GM12891 (cell line): ENCODE data around the gene DOC2B.

ENCODE experiments used
- PAX5 ChIP-seq: IDR thresholded peaks from 2 replicates; pipeline ENCODE4 v1.6.1; 2011; ENCODE audit warnings: low read length, moderate library complexity, mild to moderate bottlenecking; ENCODE audit not compliant: insufficient read depth, severe bottlenecking
- POLR2A ChIP-seq: IDR thresholded peaks from 2 replicates; pipeline ENCODE4 v1.6.1; 2011; ENCODE audit warnings: low read depth, low read length, control low read depth
- POLR2AphosphoS5 ChIP-seq: IDR thresholded peaks from 2 replicates; pipeline ENCODE4 v1.6.1; 2011; ENCODE audit warnings: low read depth, low read length, control low read depth
- POU2F2 ChIP-seq: IDR thresholded peaks from 2 replicates; pipeline ENCODE4 v1.6.1; 2011; ENCODE audit warnings: low read depth, mild to moderate bottlenecking, control low read depth, low read length, moderate library complexity
- SPI1 ChIP-seq: IDR thresholded peaks from 2 replicates; pipeline ENCODE4 v1.6.1; 2011; ENCODE audit warnings: low read depth, low read length, control low read depth
- TAF1 ChIP-seq: IDR thresholded peaks from 2 replicates; pipeline ENCODE4 v1.6.1; 2011; ENCODE audit warnings: low read depth, low read length, control low read depth

- TF ChIP-seq POLR2A: no peak
- TF ChIP-seq POLR2AphosphoS5: no peak
- TF ChIP-seq SPI1: no peak
- TF ChIP-seq TAF1: no peak
- TF ChIP-seq PAX5: no peak
- TF ChIP-seq POU2F2: no peak
Measured at GRCh38 chr17:210402-210801, 29.0 kb upstream of the DOC2B start.
